GM12891 (cell line): ENCODE measurements around the gene STIMATE.

Source experiments
- DNase-seq: peaks from one replicate; pipeline ENCODE4 v3.0.0; 2011; ENCODE audit warnings: low spot score; ENCODE audit not compliant: insufficient read length
- FAIRE-seq: peaks from 2 replicates; lab custom pipeline; 2011; peaks lifted over from hg19 to GRCh38; lab: Jason Lieb, UNC
- PAX5 ChIP-seq: IDR thresholded peaks from 2 replicates; pipeline ENCODE4 v1.6.1; 2011; ENCODE audit warnings: low read length, moderate library complexity, mild to moderate bottlenecking; ENCODE audit not compliant: insufficient read depth, severe bottlenecking
- POLR2A ChIP-seq: IDR thresholded peaks from 2 replicates; pipeline ENCODE4 v1.6.1; 2011; ENCODE audit warnings: low read depth, low read length, control low read depth
- POLR2AphosphoS5 ChIP-seq: IDR thresholded peaks from 2 replicates; pipeline ENCODE4 v1.6.1; 2011; ENCODE audit warnings: low read depth, low read length, control low read depth
- POU2F2 ChIP-seq: IDR thresholded peaks from 2 replicates; pipeline ENCODE4 v1.6.1; 2011; ENCODE audit warnings: low read depth, mild to moderate bottlenecking, control low read depth, low read length, moderate library complexity
- SPI1 ChIP-seq: IDR thresholded peaks from 2 replicates; pipeline ENCODE4 v1.6.1; 2011; ENCODE audit warnings: low read depth, low read length, control low read depth
- TAF1 ChIP-seq: IDR thresholded peaks from 2 replicates; pipeline ENCODE4 v1.6.1; 2011; ENCODE audit warnings: low read depth, low read length, control low read depth

The STIMATE gene

GRCh38 chr3:52917044-52917443 is 19.7 kb upstream of the STIMATE start:
- TF ChIP-seq TAF1 (no peak), SPI1 (no peak)
- no peak for DNase-seq
- FAIRE-seq = no peak

DNA sequence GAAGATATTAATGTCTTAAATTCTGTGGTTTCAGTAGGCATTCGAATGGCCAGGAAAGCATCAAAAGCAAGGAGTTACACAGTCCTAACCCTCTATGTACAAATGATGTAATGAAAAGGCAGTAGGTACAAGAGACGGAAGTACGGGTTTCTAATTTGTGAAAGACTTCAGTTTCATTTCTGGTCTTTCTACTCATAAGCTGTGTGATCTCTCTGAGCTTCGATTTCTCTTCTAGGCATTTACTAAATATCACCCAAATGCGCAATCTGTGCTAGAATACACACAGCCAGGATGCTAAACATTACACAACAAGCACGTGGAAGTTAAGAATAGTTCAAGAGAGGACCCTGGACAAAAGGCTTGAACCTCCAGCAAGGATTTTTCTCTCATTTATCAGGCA is 17.9 kb upstream of the STIMATE start:
- no peak for DNase-seq
- TF ChIP-seq TAF1 = no peak
- no peak for TF ChIP-seq POU2F2
- TF ChIP-seq POLR2AphosphoS5 = no peak
- no peak for TF ChIP-seq SPI1
- no peak for FAIRE-seq

- FAIRE-seq = no peak
- DNase-seq = no peak
- TF ChIP-seq SPI1 (no peak), POLR2AphosphoS5 (no peak), TAF1 (no peak), PAX5 (no peak), POLR2A (no peak), POU2F2 (no peak)
Observed at GRCh38 chr3:52912885-52913731, 15.8 kb upstream of the STIMATE start.

- FAIRE-seq (no peak), DNase-seq (no peak)
- TF ChIP-seq SPI1 (no peak), PAX5 (no peak), POU2F2 (no peak), TAF1 (no peak), POLR2AphosphoS5 (no peak), POLR2A (no peak)
Observed at GRCh38 chr3:52910823-52911222, 13.5 kb upstream of the STIMATE start.

GRCh38 chr3:52907497-52907896 is 10.1 kb upstream of the STIMATE start:
- no peak for DNase-seq
- FAIRE-seq = no peak
- no peak for TF ChIP-seq TAF1
- no peak for TF ChIP-seq PAX5
- no peak for TF ChIP-seq SPI1
- no peak for TF ChIP-seq POLR2AphosphoS5
- no peak for TF ChIP-seq POLR2A
- TF ChIP-seq POU2F2 = no peak

DNA sequence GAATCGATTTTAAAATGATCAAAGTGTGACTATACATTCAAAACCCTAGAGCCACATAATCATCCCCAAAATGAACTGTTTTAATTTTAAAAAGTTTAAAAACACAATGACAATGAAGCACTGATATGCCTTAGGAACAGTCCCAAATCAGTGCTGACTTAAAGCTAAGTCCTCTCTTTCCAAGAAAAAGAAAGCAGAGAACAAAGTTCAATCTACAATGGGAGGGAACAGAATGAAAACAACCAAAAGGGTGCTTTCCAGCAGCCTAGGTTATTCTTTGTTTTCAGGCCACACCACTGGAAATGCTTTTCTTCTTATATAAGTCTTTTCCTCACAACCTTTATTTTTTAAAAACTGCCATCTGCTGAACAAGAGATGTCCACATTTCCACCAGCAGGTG is 7.2 kb upstream of the STIMATE start:
- no peak for TF ChIP-seq POLR2AphosphoS5
- no peak for TF ChIP-seq PAX5
- no peak for TF ChIP-seq POLR2A
- no peak for TF ChIP-seq TAF1
- TF ChIP-seq POU2F2 = no peak
- no peak for TF ChIP-seq SPI1
- FAIRE-seq (no peak), DNase-seq (no peak)

GRCh38 chr3:52904000-52904399 is 6.7 kb upstream of the STIMATE start:
- no peak for TF ChIP-seq TAF1
- TF ChIP-seq PAX5 = no peak
- TF ChIP-seq POLR2AphosphoS5 = no peak
- TF ChIP-seq POU2F2 = no peak
- no peak for TF ChIP-seq POLR2A
- TF ChIP-seq SPI1 = no peak
- no peak for FAIRE-seq

GRCh38 chr3:52896613-52897012 is 735 bp downstream of the STIMATE start:
- FAIRE-seq (peak; percentile 69), DNase-seq (no peak)
- TF ChIP-seq POLR2AphosphoS5 = no peak
- TF ChIP-seq SPI1 = no peak
- TF ChIP-seq TAF1 = no peak

More at GRCh38 chr3:52904000-52904399, 6.7 kb upstream of the STIMATE start:
- DNase-seq = no peak

GRCh38 chr3:52896151-52896550 is 1.2 kb downstream of the STIMATE start:
- TF ChIP-seq POU2F2 (no peak), TAF1 (no peak), POLR2A (no peak), POLR2AphosphoS5 (no peak), SPI1 (no peak), PAX5 (no peak)
- no peak for DNase-seq
- no peak for FAIRE-seq

- no peak for FAIRE-seq
- no peak for DNase-seq
- TF ChIP-seq POLR2A (no peak), POLR2AphosphoS5 (no peak), SPI1 (no peak), PAX5 (no peak), TAF1 (no peak), POU2F2 (no peak)
Observed at GRCh38 chr3:52895418-52895817, 1.9 kb downstream of the STIMATE start.
